ENCODE measurements around the gene TMTC2. TPM values are rescaled to one million over a fixed set of nuclear protein-coding genes. Genes with fewer than 3 reads are reported as not detected.

TMTC2 gene
- total RNA-seq, 2 donors from 2014 or later, result 2.9 to 3.2 TPM

- no peaks in the 10 kb centered on the region for H3K9me3 ChIP-seq
- no peaks in the 10 kb centered on the region for H3K27me3 ChIP-seq
- no peaks in the 10 kb centered on the region for H3K36me3 ChIP-seq
- no peak overlapping the region for H3K4me3 ChIP-seq
- no peak for TF ChIP-seq CTCF (IDR thresholded peaks at IDR 0.05)
- no peak for DNase-seq (ENCODE audit: low spot score)
- H3K27ac ChIP-seq, result no peak overlapping the region
- no peaks in the 10 kb centered on the region for H3K4me1 ChIP-seq
These were observed 390.3 kb downstream of the TMTC2 start for GRCh38 chr12:83077041-83077440.

GRCh38 chr12:83082690-83083276 is 396.1 kb downstream of the TMTC2 start:
- no peak for TF ChIP-seq CTCF (IDR thresholded peaks at IDR 0.05)
- H3K9me3 ChIP-seq, result no peaks in the 10 kb centered on the region
- no peak overlapping the region for H3K27ac ChIP-seq
- H3K36me3 ChIP-seq, result no peaks in the 10 kb centered on the region
- no peak for DNase-seq (ENCODE audit: low spot score)
- no peaks in the 10 kb centered on the region for H3K4me1 ChIP-seq
- no peaks in the 10 kb centered on the region for H3K27me3 ChIP-seq
- no peak overlapping the region for H3K4me3 ChIP-seq

GRCh38 chr12:83083616-83084015 is 396.9 kb downstream of the TMTC2 start:
- no peak for TF ChIP-seq CTCF (IDR thresholded peaks at IDR 0.05)
- Histone ChIP-seq H3K9me3 (no peaks in the 10 kb centered on the region), H3K4me1 (no peaks in the 10 kb centered on the region), H3K4me3 (no peak overlapping the region), H3K27me3 (no peaks in the 10 kb centered on the region), H3K36me3 (no peaks in the 10 kb centered on the region), H3K27ac (no peak overlapping the region)
- DNase-seq (ENCODE audit: low spot score), result no peak

GRCh38 chr12:83084516-83085234 is 398.0 kb downstream of the TMTC2 start:
- Histone ChIP-seq H3K4me1 (no peaks in the 10 kb centered on the region), H3K27me3 (no peaks in the 10 kb centered on the region), H3K36me3 (no peaks in the 10 kb centered on the region), H3K27ac (no peak overlapping the region), H3K4me3 (no peak overlapping the region), H3K9me3 (no peaks in the 10 kb centered on the region)
- DNase-seq (ENCODE audit: low spot score), result no peak
- TF ChIP-seq CTCF (IDR thresholded peaks at IDR 0.05), result no peak

GRCh38 chr12:83086023-83086422 is 399.3 kb downstream of the TMTC2 start:
- no peak for DNase-seq (ENCODE audit: low spot score)
- H3K27ac ChIP-seq, result no peak overlapping the region
- no peaks in the 10 kb centered on the region for H3K27me3 ChIP-seq
- no peaks in the 10 kb centered on the region for H3K36me3 ChIP-seq
- H3K4me1 ChIP-seq, result no peaks in the 10 kb centered on the region
- no peaks in the 10 kb centered on the region for H3K9me3 ChIP-seq
- no peak for TF ChIP-seq CTCF (IDR thresholded peaks at IDR 0.05)
- no peak overlapping the region for H3K4me3 ChIP-seq
